ENCODE measurements around the gene IL17A. TPM values are rescaled to one million over a fixed set of nuclear protein-coding genes. Genes with fewer than 3 reads are reported as not detected.

IL17A gene
- total RNA-seq, 1 experiment from 2014 or later, result not detected

DNA sequence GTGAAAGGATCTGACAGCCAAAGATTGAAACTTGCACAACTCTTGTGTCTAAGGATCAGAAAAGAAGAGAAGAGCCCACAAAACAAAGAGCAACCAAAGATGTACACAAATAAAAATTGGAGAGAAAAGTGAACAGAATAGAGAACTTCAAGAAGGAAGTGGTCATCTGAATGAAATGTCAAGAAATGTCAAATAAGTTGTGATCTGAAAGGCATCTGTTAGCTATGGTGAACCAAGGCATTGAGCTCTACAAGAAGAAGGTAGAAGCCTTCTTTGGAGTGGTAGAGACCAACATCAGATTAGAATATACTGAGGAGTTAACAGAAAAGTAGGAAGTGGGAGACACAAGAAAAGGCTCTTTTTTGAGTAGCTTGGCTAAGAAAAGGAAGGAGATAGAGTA, 29.6 kb downstream of the IL17A start (continued):
- no peak for TF ChIP-seq IRF1 (CRISPR knock-in tag; IDR thresholded peaks at IDR 0.05)
- TF ChIP-seq ZNF532 (CRISPR knock-in tag; IDR thresholded peaks at IDR 0.05; ENCODE audit: borderline replicate concordance), result no peak

GRCh38 chr6:52216932-52217575, 30.9 kb downstream of the IL17A start:
- no peaks in the 10 kb centered on the region for H3K27me3 Mint-ChIP-seq (ENCODE audit: low read depth)
- ChIA-PET POLR2A (no interaction called here), CTCF (no interaction called here)
- no peaks in the 10 kb centered on the region for H3K9me3 Mint-ChIP-seq
- no peak overlapping the region for H3K4me3 Mint-ChIP-seq
- ATAC-seq, result no peak
- H3K4me1 Mint-ChIP-seq, result peaks cover 8% of the 10 kb centered on the region
- no peak for TF ChIP-seq NR2C2 (CRISPR knock-in tag; IDR thresholded peaks at IDR 0.05)
- TF ChIP-seq FOXP1 (CRISPR knock-in tag; IDR thresholded peaks at IDR 0.05; ENCODE audit: borderline replicate concordance), result no peak
- TF ChIP-seq AR (CRISPR knock-in tag; IDR thresholded peaks at IDR 0.05), result no peak
- TF ChIP-seq ELF4 (CRISPR knock-in tag; IDR thresholded peaks at IDR 0.05; ENCODE audit: low read depth), result no peak
- TF ChIP-seq, protein P1, sequence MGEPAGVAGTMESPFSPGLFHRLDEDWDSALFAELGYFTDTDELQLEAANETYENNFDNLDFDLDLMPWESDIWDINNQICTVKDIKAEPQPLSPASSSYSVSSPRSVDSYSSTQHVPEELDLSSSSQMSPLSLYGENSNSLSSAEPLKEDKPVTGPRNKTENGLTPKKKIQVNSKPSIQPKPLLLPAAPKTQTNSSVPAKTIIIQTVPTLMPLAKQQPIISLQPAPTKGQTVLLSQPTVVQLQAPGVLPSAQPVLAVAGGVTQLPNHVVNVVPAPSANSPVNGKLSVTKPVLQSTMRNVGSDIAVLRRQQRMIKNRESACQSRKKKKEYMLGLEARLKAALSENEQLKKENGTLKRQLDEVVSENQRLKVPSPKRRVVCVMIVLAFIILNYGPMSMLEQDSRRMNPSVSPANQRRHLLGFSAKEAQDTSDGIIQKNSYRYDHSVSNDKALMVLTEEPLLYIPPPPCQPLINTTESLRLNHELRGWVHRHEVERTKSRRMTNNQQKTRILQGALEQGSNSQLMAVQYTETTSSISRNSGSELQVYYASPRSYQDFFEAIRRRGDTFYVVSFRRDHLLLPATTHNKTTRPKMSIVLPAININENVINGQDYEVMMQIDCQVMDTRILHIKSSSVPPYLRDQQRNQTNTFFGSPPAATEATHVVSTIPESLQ (CRISPR knock-in tag; IDR thresholded peaks at IDR 0.05), result no peak
- TF ChIP-seq GTF2I (CRISPR knock-in tag; conservative IDR thresholded peaks at IDR 0.05), result no peak
- TF ChIP-seq GABPB1 (CRISPR knock-in tag; IDR thresholded peaks at IDR 0.05), result no peak
- TF ChIP-seq ATF3 (CRISPR knock-in tag; conservative IDR thresholded peaks at IDR 0.05), result no peak
- no peak for TF ChIP-seq ZNF121 (CRISPR knock-in tag; IDR thresholded peaks at IDR 0.05)
- no peak for TF ChIP-seq TP53 (CRISPR knock-in tag; IDR thresholded peaks at IDR 0.05)
- no peak for TF ChIP-seq RELA (CRISPR knock-in tag; IDR thresholded peaks at IDR 0.05; ENCODE audit: borderline replicate concordance)
- TF ChIP-seq ZNF219 (CRISPR knock-in tag; IDR thresholded peaks at IDR 0.05; ENCODE audit: borderline replicate concordance), result no peak
- TF ChIP-seq ESRRA (CRISPR knock-in tag; IDR thresholded peaks at IDR 0.05; ENCODE audit: borderline replicate concordance), result no peak
- no peak for TF ChIP-seq HMGA2 (CRISPR knock-in tag; IDR thresholded peaks at IDR 0.05)
- no peak overlapping the region for H3K27ac Mint-ChIP-seq
- no peak for DNase-seq (ENCODE audit: low spot score)
- no peaks in the 10 kb centered on the region for H3K36me3 Mint-ChIP-seq
